HG02642 (cell line): ENCODE measurements around the gene JAK1.
"Not testable (repeated sequence)": the region's sequence is repeated elsewhere in the genome, so short reads cannot be mapped to it uniquely, and the experiment has no call there.

Experiments
- ATAC-seq: cut with Tn5 transposase; IDR thresholded peaks from one replicate; pipeline ENCODE4 v1.9.1; 2021; ENCODE audit warnings: mild to moderate bottlenecking; ENCODE audit not compliant: unreplicated experiment, poor library complexity

JAK1 gene

DNA sequence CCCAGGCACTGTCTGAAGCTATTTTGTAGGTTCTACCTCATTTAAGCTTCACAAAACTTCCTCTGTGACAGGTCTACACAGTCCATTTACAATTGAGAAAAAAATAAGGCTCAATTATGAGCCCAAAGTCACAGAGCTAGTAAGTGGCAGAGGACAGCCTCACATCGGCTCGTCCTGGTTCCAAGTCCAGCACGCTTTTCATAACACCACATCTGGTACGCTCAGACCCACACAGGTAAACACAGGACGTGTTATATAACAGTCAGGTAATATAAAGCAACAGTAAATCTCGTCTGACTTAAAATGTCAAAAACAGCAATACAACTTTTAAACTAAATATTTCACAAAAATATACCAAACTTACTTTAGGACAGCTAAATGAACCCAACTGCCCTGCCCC lies 13.1 kb downstream of the JAK1 start:
- no peak for ATAC-seq

DNA sequence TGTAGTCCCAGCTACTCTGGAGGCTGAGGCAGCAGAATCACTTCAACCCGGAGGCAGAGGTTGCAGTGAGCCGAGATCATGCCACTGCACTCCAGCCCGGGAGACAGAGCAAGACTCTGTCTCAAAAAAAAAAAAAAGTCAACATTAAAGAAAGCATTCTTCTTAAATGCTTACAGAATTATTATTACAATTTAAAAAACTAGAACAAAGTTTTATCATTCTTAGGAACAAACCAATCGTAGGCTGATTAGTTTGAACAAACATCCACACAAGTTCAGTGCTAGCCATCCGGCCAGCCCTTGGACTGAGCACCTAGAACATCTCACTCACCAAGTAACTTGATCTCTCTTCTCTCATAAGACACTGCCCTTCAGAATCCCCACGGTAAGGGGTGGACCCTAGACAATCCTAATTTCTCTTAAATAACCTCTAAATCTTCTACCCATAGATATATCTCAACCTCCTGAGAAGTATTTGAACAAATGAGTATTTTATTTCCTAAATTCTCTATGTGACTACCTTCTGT lies 16.0 kb downstream of the JAK1 start:
- no peak for ATAC-seq

DNA sequence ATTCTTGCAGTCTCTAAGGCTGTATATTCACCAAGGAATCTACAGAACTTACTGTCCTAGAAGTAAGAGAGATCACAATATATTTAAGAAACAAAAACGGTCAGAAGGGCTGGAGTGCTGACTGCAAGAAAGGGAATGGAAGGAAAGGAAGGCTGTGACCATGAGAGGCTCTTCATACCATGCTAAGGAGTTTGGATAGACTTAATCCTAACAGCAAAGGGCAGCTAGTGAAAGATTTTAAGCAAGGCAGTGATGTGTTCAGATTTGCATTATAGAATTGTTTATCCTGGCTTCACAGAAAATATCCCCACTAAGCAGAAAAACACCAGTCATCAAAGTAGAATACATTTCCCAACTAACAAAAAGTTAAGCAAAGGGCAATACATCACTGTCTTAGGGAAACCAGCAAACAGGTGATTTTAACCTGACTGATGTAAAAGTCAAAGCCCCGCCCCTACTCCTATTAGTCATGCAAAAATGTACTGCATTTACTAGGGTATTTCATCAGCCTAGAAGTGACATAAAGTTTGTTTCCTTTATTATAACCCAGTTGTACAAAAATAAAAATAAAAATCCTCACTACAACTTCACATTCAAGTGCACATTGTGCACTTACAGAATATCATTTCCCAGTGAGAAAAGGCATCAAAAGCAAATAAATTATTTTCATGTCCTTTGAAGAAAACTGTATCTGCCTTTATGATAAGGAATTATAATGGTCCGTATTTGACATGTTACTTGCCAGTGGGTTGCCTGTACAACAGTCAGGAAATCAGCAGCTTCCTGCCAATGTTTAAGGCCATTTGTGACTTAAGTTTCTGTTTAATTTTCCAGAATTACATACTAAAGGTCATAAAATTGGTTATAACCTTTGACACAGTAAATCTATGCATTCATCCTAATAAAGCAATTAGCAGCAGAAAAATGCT lies 17.2 kb downstream of the JAK1 start:
- ATAC-seq: no peak

DNA sequence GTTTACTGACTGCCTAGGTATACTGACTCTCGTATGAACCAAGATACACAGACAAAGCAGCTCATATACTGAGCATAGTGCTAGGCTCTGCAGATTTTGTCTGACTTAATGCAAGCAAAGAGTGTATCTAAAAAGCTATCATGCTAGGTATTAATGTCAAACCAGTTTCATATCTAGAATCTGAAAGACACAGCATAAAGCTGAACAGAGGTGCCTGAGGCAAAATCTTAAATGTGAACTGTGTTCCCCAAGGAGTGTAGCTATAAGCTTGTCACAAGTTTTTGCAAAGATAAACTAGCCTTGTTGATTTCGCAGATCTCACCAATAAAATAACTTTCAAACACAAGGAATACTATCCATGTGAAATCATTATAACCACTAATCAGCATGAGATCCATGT lies 18.1 kb downstream of the JAK1 start:
- no peak for ATAC-seq

DNA sequence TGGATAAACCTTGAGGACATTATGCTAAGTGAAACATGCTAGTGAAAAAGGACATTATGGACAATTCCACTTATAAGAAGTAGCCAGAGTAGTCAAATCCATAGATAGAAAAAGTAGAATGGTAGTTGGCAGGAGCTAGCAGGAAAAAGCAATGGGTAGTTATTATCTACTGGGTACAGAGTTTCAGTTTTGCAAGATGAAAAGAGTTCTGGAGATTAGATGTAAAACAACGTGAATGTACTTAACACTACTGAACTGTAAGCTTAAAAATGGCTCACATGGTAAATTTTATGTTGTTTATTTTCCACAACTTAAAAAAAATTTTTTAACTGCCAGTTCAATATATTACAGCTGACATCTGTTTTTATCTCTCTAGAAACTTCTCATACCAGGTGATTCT lies 19.4 kb downstream of the JAK1 start:
- no peak for ATAC-seq

DNA sequence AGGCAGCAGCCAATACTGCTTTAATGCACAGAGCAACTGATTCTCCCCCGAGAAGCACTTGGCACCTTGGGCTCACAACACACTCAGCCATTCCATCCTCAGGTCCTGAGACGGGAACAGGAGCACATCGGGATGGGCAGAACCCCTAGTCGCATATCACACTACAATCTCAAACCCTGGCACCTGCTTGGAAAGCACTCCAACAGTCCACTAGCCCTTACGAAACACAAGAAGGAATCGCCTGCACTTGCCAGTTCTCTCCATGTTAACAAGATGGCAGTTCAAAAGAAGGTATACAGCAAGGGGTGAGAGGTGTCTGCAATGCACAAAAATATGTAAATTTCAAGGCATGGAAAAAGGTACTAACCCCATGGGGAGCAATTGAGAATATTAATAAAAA lies 21.4 kb downstream of the JAK1 start:
- ATAC-seq: no peak

DNA sequence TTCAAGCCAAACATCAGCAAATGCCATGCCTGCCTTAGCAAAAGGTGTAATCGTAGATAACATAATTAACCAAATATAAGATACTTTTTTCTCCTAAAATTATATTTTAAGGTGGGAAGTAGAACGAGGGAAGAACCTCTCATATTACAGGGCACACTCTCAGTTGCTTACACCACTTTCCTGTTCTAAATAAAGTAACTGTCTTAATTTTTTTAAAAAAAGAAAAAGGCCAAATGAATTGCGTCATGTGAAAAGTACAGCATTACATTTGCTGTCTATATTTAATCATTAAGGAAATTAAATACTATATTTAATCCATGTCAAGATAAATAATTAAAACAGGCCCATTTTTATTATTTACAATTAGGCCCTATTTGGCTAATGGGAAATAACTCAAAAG lies 23.7 kb downstream of the JAK1 start:
- ATAC-seq: no peak

DNA sequence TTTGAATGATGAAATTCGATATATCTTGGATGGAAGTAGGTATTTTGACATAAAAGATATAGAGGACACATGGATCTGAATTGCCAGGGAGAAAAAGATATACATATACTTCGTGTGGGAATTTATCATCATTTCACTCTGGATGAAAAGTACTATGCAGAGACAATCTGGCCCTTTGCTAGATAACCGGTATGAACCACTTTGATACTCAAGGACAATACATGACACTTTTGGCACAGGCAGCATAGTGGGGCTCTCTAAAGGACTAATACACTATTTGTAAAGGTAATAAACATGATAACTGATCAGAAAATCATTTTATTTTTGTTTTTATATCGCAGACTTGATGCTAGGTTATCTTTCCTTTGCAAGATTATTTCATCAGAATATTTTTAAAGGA lies 24.2 kb downstream of the JAK1 start:
- ATAC-seq: no peak

DNA sequence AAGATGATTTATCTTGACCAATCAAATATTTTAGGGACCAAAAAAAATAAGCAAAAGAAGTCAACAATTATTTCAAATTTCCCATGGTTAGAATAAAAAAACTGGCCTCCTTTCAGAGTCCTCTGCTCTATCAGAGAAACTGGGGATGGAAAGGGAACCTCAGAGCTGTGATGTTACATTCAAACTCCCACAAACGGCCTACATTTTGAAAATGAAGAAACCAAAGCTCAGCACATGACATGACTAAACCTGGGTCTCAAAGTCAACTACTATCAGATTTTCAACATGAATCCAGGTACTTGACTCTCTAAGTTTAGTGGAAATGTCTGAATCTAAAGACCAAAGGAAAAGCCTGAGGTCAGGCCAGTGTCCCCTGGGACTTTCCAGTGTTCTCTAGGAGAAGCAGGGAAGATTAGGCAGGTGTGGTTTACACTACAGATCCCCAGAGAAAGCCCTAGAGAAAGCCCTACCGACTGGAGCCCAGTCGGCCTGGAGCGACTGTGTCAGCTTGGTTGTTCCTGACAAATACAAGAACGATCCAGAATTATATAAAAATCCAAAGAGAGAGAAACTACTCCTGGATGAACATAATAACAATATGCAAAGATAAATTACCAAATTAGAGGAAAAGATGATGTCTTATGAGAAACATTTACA lies 24.8 kb downstream of the JAK1 start:
- no peak for ATAC-seq

DNA sequence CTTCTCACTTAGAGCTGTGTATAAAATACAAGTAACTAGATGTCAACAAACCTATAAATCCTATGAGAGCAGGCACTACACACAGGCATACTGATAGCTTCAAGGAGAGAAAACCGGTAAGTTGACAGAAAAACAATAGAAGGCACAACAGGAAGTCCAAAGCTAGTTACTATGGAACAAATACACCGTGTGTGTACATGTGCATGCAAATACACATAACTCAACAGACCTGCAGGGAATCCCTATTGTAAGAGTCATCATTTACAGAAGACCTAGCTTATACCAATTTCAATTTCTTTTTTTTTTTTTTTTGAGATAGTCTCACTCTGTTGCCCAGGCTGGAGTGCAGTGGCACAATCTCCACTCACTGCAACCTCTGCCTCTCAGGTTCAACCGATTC lies 26.3 kb downstream of the JAK1 start:
- no peak for ATAC-seq

DNA sequence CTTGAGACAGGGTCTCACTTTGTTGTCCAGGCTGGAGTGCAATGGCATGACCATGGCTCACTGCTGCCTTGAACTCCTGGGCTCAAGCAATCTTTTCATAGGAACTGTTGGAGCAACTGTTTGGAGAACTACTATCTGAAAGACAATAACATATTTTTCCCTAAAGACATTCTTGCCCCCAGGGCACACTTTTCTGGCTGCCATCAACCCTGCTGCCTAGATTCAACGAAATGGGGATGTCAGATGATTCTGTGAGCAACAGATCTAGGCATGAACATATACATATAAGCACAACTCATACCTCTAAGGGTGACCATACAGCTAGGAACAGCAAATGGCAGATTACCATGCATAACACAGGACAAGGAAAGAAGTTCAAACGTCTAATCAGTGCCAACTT lies 27.4 kb downstream of the JAK1 start:
- no peak for ATAC-seq

DNA sequence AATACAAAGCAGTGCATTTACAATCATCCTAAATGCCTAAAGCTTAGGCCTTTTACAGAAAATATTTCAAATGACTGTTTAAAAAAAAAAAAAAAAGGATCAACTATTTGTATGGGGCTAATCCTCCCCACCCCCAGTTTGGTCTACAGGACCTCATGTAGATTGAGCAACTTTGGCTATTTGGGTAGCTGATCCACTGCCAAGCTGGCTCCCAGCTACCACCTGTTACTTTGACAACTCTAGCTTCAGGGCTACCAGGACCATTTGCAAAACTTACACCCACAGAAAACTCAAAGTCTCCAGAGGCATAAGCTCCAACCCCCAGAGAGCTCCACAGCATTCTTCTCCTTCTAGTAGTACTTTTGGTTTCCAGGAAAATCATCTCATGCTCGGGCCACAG lies 29.4 kb downstream of the JAK1 start:
- no peak for ATAC-seq

DNA sequence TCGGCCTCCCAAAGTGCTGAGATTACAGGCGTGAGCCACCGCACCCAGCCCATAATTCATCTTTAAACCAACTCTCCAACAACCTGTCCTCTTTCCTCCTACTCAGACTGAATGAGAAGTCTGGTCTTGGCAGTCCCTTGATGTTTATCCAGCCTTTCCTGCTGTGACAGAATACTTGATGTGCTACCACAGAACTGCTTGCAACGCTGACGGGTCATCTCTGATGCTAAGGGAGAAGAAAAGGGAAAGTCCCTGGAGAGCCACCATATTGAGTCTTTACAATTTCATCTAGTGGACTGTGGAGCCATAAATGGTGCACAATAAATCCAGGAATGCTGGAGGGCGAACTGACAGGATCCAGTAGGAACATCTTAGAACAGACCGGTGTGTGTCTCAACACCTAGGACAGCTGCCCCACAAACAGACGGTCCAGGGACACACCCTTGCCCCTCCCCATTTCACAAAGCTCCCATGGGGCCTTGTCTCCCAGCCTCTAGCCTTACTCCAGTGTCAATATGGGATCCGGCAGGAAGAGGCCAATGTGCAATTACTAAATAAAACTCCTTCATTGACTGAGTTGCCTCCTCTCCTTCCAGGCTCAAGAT lies 30.7 kb downstream of the JAK1 start:
- ATAC-seq: no peak

DNA sequence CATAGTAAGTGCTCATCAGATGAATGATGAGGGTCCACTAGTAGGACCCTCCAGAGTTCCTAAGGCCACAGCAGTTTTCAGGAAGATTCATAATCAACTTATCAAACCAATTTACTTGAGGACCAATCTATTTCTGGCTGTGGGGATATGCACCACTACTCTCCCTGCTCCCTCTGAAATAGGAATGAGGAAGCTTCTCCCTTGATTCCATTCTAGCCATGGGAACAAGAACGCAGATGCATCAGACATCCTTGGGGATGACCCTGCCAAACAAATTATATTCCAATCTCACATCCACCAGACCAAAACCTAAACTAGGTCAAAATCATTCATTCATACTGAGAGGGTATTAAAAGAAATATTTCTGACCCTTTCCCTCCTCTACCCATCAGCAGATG lies 31.5 kb downstream of the JAK1 start:
- ATAC-seq: no peak

DNA sequence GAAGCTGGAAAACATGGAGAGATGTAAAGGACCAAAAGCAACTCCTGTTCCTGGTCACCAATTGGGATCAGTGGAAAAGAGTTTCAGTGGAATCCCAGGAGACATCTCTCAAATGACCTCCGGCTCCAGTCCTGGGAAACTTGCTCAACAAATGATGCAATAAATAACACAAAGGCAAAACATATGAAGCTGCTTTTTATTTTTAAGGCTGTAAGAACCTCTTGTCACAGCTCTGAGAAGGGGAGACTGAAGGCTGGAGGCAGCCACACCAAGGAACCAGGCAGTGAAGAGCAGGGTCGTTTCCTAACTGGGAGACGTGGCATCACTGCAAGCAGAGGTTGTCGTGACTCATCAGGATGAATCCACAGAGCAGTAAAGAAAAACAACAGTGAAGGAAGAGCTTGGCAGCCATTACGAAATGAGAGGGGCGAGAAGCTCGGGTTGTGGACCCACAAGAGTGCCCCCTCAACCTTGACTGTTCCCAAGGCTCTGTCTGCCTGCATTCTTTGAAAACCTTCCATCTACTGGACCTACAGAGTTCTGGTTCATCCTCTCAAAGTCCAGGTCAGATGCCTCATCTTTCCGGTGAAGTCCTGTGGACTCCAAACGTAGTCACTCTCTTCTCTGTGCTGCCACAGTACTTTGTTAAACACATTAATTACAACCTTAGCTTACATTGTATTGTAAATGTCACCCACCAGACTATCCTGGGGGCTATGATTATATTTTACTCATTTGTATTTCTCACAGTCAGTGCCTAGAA lies 32.1 kb downstream of the JAK1 start:
- ATAC-seq: no peak

DNA sequence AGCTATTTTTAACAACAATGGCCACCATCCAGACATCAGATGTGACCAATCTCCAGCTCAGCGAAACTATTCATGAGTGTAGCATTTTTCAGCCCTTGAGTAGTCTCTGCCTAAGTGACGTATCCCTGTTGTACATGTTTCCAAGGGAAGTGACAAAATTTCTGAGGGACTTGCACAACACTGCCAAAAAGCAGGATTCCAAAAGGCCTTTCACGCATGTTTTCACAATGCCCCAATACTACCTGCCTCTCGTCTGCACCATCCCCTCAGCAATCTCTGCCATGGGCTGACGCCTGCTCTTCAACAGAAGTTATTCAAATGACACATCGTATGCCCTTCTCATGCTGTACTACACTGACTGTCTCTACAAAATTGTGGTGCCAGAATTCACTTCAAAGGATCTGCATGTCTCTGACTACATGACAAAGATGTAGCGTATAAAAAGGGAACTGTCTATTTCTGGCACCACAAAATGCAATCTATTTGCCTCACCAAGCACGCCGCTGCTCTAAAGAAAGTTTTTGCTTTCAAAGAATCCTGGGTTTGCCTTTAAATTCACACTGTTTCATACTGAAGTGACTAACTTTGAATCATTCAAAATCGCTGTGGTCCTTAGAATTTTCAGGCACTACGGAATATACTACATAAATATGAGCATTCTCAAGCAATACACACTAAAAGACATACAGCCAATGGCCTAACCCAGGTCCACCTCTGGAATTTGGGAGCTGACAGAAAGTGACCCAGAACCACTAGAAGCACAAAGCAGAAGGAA lies 32.9 kb downstream of the JAK1 start:
- ATAC-seq: no peak

DNA sequence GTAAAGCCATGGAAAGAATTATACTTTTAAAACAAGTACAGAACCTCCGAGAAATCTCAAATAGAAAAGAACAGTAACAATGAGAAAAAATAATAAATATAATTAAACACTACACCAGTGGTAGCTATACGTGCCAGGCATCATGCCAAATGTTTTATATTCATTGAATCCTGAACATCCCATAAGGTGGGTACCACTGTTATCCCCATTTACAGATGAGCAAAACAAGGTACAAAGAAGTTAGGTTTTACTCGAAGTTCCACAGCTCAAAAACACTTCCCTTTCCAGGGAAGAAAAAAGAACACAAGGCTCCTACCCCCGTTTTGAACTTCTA lies 33.4 kb downstream of the JAK1 start:
- no peak for ATAC-seq

DNA sequence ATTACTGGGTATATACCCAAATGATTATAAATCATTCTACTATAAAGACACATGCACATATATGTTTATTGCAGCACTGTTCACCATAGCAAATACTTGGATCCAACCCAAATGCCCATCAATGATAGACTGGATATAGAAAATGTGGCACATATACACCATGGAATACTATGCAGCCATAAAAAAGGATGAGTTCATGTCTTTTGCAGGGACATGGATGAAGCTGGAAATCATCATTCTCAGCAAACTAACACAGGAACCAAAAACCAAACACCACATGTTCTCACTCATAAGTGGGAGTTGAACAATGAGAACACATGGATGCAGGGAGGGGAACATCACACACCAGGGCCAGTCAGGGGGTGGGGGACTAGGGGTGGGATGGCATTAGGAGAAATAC lies 35.7 kb downstream of the JAK1 start:
- not testable (repeated sequence) for ATAC-seq

DNA sequence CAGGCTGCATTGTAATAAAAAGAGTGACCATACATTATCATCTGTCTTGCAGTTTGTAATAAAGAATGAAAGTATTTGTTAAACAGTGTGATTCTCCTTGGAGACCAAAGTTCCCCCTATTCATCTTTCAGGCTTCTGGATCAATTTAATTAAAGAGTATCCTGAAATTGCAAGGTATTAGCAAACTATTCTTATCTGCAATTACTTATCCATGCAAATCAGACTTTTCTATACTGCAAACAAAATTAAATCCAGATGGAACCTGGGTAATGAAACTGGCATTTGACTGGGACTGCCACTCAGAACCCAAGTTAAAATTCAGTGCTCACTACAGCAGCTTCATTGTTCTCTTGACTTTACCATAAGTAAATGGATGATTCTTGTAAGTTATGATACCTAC lies 37.1 kb downstream of the JAK1 start:
- ATAC-seq: no peak

DNA sequence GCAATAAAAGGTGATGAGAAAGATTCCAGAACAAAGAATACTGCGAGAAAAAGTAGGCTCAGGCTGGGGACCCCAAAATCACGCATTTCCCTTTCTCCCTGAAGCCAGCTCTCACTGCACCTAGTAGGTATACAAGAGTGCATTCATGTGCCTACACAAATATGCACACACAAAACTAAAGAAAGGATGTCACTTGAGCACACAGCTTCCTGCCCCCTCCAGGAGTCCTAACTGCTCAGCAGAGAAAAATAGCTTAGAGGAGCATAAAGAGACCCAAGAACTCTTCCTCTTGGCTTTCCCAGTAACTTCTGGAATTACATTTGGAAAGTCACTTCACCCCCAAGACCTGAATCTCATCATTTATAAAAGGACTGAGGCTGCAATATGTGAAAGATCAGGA lies 38.0 kb downstream of the JAK1 start:
- ATAC-seq: no peak
